Transverse colon (tissue), 4 donors: Measurements from ENCODE around the gene SCN4A. TPM values are rescaled to one million over a fixed set of nuclear protein-coding genes. Genes with fewer than 3 reads are reported as not detected.
A peak's percentile ranks its signal among the peaks of the same experiment; 100 is the strongest.

Source experiments
- DNase-seq: peaks from one replicate; pipeline ENCODE4 v3.0.0-alpha.2; 2019
- H3K27ac ChIP-seq, 4 donors: fragments of 200-600 bp; sonication (generic); 2 replicates each; pipeline ENCODE4 v1.5.1; 2016 to 2018; ENCODE audit warnings: inconsistent platforms in 4 of 4
- H3K27me3 ChIP-seq: fragments of 200-600 bp; sonication (generic); 2 replicates; pipeline ENCODE4 v1.5.1; 2017; ENCODE audit warnings: inconsistent platforms
- H3K36me3 ChIP-seq, 4 donors: fragments of 200-600 bp; sonication (generic); 2 replicates each; pipeline ENCODE4 v1.5.1; 2017 to 2019; ENCODE audit warnings: inconsistent platforms in 4 of 4
- H3K4me1 ChIP-seq, 4 donors: fragments of 200-600 bp; sonication (generic); 2 replicates each; pipeline ENCODE4 v1.5.1; 2017 to 2020; ENCODE audit warnings: inconsistent platforms in 4 of 4
- H3K4me3 ChIP-seq, 4 donors: fragments of 200-600 bp; sonication (generic); 1 replicate in 1 of 4; 2 replicates in 3 of 4; pipeline versions ENCODE4 v1.5.1 to v1.6.1; 2017 to 2019; ENCODE audit warnings: inconsistent platforms in 4 of 4
- H3K9me3 ChIP-seq, 2 donors: fragments of 200-600 bp; sonication (generic); 2 replicates each; pipeline ENCODE4 v1.5.1; 2017 to 2019; ENCODE audit warnings: inconsistent platforms in 2 of 2
- CTCF ChIP-seq, 5 experiments: fragments of 200-600 bp in 3 of 5; fragments of 450-650 bp in 2 of 5; sonication (generic) in 3 of 5; IDR thresholded peaks; 1 replicate in 2 of 5; 2 replicates in 3 of 5; pipeline ENCODE4 v1.5.1; 2016 to 2017; ENCODE audit warnings: antibody characterized with exemption in 5 of 5, inconsistent platforms in 3 of 5, mild to moderate bottlenecking in 2 of 5, moderate library complexity in 1 of 5
- EP300 ChIP-seq: sonication (generic); formaldehyde crosslinking; IDR thresholded peaks from one replicate; pipeline ENCODE4 v1.6.1; 2017; ENCODE audit warnings: antibody characterized with exemption, low read depth
- POLR2A ChIP-seq: fragments of 450-650 bp; IDR thresholded peaks from one replicate; pipeline ENCODE4 v1.6.1; 2016; ENCODE audit warnings: antibody characterized with exemption, mild to moderate bottlenecking, moderate library complexity
- POLR2AphosphoS5 ChIP-seq, 3 donors: sonication (generic); formaldehyde crosslinking; IDR thresholded peaks; one replicate each; pipeline ENCODE4 v1.6.1; 2016; ENCODE audit warnings: antibody characterized with exemption in 3 of 3
- WGBS, 2 donors: methylation state at CpG; one replicate each; pipeline ENCODE4 v1.1.5; 2018; ENCODE audit warnings: low coverage in 1 of 2; 5-methylcytosine and 5-hydroxymethylcytosine counted together
- in situ Hi-C, 4 donors: fragments of 200-750 bp; cut with MboI; loops; one replicate each; pipeline versions ENCODE4 v1.15.0 to v1.15.1; 2017; ENCODE audit warnings: low sequenced_read_pairs in 3 of 4, low pct_ligation_motif_present in 1 of 4, low pct_unique_long_range_greater_than_20kb in 1 of 4
- intact Hi-C: fragments of 100-400 bp; cut with DNase I; formaldehyde crosslinking; loops from one replicate; pipeline ENCODE4 v1.15.1; 2023; ENCODE audit warnings: low total_unique reads
- total RNA-seq, 4 donors: library from RNA; depleted of rRNA; stranded (reverse); fragments of >200 nt; gene quantifications; one replicate each; pipeline ENCODE4 v1.1.0, GENCODE V29; 2016

Gene SCN4A
- total RNA-seq, 4 donors from 2014 or later = 0.14 to 0.48 (median 0.20) TPM; not detected in 1

GRCh38 chr17:63962298-63962744 is 10.4 kb downstream of the SCN4A start:
- in situ Hi-C loops = no loop called here
- intact Hi-C loops = no loop called here
- peak overlapping the region in 1 of 4 donors; percentile 30 for H3K27ac ChIP-seq
- no peaks in the 10 kb centered on the region for H3K36me3 ChIP-seq
- TF ChIP-seq EP300 (no peak), POLR2AphosphoS5 (IDR thresholded peaks at IDR 0.05) (no peak), POLR2A (no peak), CTCF (IDR thresholded peaks at IDR 0.05) (no peak)
- H3K4me1 ChIP-seq = peaks cover 0 to 7% (median 5%) of the 10 kb centered on the region in 4 donors
- no peak overlapping the region for H3K4me3 ChIP-seq
- 78% methylated on average over 9 of the region's 10 CpGs; no CpG with 5 or more reads in 1 of the 2 donors for WGBS, 2 donors
- H3K27me3 ChIP-seq = no peaks in the 10 kb centered on the region
- DNase-seq = no peak
- H3K9me3 ChIP-seq = no peaks in the 10 kb centered on the region

DNA sequence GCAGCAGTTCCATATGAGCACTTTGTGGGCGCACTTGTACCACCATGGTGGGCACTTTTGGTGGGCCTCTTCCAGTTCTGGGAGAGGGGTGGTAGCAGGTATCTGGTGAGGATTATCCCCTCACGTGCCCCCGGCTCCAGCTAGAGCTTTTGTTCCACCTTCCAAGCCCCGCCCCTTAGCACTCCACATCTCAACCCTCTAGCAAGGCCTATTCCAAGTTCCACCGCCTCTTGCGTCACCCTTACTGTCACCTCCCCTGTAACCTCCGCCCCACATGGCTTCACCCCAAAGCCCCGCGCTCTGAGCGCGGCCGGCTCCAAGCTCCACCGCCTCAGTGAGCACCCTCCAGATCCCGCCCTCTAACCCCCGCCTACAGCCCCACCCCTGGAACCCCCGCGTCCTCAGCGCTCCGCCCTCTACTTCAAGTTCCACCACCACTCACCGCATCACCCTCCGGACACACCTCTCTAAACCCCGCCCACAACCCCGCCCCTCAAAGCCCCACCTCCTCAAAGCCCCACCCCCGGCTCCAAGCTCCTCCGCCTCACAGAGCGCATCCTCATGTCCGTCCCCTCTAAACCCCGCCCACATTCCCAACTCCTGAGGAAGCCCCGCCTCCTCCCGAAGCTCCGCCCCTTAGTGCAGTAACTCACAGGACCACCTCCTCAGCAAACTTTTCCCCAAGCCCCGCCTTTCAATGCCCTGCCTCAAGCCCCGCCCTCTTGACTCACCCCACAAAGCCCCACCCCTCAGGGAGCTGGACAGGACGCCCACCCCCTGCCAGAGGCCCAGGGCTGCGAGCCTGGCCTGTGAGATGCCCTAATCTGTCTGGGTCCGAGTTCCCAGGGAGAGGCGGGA is 11.1 kb downstream of the SCN4A start:
- WGBS, 2 donors = 27 to 40% methylated on average over 3 to 30 of the region's 37 CpGs

GRCh38 chr17:63960430-63960829 is 12.3 kb downstream of the SCN4A start:
- DNase-seq = no peak
- in situ Hi-C loops (no loop called here), intact Hi-C loops (no loop called here)
- no peak overlapping the region for H3K27ac ChIP-seq
- TF ChIP-seq CTCF (IDR thresholded peaks at IDR 0.05) (no peak), POLR2AphosphoS5 (IDR thresholded peaks at IDR 0.05) (no peak), POLR2A (no peak), EP300 (no peak)
- H3K27me3 ChIP-seq = no peaks in the 10 kb centered on the region
- no peaks in the 10 kb centered on the region for H3K36me3 ChIP-seq
- peaks cover 0 to 7% (median 5%) of the 10 kb centered on the region in 4 donors for H3K4me1 ChIP-seq
- 33 to 70% methylated on average over 3 to 7 of the region's 7 CpGs for WGBS, 2 donors
- H3K9me3 ChIP-seq = no peaks in the 10 kb centered on the region
- H3K4me3 ChIP-seq = no peak overlapping the region

More for the DNA sequence above, 11.1 kb downstream of the SCN4A start:
- H3K36me3 ChIP-seq = no peaks in the 10 kb centered on the region
- H3K4me1 ChIP-seq = peaks cover 0 to 7% (median 5%) of the 10 kb centered on the region in 4 donors
- peak; percentile 58 for DNase-seq
- H3K9me3 ChIP-seq = no peaks in the 10 kb centered on the region
- no peak overlapping the region for H3K4me3 ChIP-seq
- in situ Hi-C loops (no loop called here), intact Hi-C loops (no loop called here)
- H3K27me3 ChIP-seq = no peaks in the 10 kb centered on the region
- H3K27ac ChIP-seq = no peak overlapping the region
- TF ChIP-seq POLR2A (no peak), POLR2AphosphoS5 (IDR thresholded peaks at IDR 0.05) (no peak), EP300 (no peak), CTCF (IDR thresholded peaks at IDR 0.05) (no peak)

- no peak for TF ChIP-seq CTCF (IDR thresholded peaks at IDR 0.05)
- TF ChIP-seq POLR2A = no peak
- no peak for TF ChIP-seq POLR2AphosphoS5 (IDR thresholded peaks at IDR 0.05)
- no peak for TF ChIP-seq EP300
- no peak for DNase-seq
- 65% methylated on average over 8 of the region's 9 CpGs; no CpG with 5 or more reads in 1 of the 2 donors for WGBS, 2 donors
- in situ Hi-C loops = no loop called here
- H3K27me3 ChIP-seq = no peaks in the 10 kb centered on the region
- H3K4me3 ChIP-seq = no peak overlapping the region
- H3K36me3 ChIP-seq = no peaks in the 10 kb centered on the region
- no peaks in the 10 kb centered on the region for H3K9me3 ChIP-seq
- intact Hi-C loops = no loop called here
- H3K27ac ChIP-seq = no peak overlapping the region
- peaks cover 0 to 7% (median 5%) of the 10 kb centered on the region in 4 donors for H3K4me1 ChIP-seq
Observed at GRCh38 chr17:63960006-63960405, 12.7 kb downstream of the SCN4A start.
